Loucy (cell line): ENCODE data around the gene AHI1.

ENCODE experiments used
- CTCF ChIP-seq: fragments of 200-600 bp; sonication (generic); conservative IDR thresholded peaks from 2 replicates; pipeline ENCODE4 v1.5.1; 2014; ENCODE audit warnings: mild to moderate bottlenecking, antibody characterized with exemption, low read length
- EZH2phosphoT487 ChIP-seq: fragments of 200-600 bp; IDR thresholded peaks from 2 replicates; pipeline ENCODE4 v1.6.1; 2018; ENCODE audit warnings: antibody characterized with exemption, mild to moderate bottlenecking, moderate library complexity, borderline replicate concordance

GRCh38 chr6:135362124-135362523, 135.4 kb downstream of the AHI1 start:
- TF ChIP-seq CTCF (no peak), EZH2phosphoT487 (no peak)
